Stimulated activated naive CD8-positive, alpha-beta T cell treated with anti-CD3 and anti-CD28 coated beads, Interleukin-15, Interleukin-2, amounts not matched to agents 100 ng/mL and 50 ng/mL, for 24 hours (primary cell): ENCODE measurements around the gene CERS3.

ENCODE experiments used
- H3K27ac Mint-ChIP-seq: one replicate; pipeline ENCODE4 v1.8.0; 2021; ENCODE audit warnings: mild to moderate bottlenecking, mixed read lengths
- H3K27me3 Mint-ChIP-seq: one replicate; pipeline ENCODE4 v1.8.0; 2021; ENCODE audit warnings: mixed read lengths
- H3K36me3 Mint-ChIP-seq: one replicate; pipeline ENCODE4 v1.8.0; 2021; ENCODE audit warnings: low read depth, mixed read lengths
- H3K4me1 Mint-ChIP-seq: one replicate; pipeline ENCODE4 v1.8.0; 2021; ENCODE audit warnings: low read depth, mixed read lengths
- H3K4me3 Mint-ChIP-seq: one replicate; pipeline ENCODE4 v1.8.0; 2021; ENCODE audit warnings: mild to moderate bottlenecking, mixed read lengths
- H3K9me3 Mint-ChIP-seq: one replicate; pipeline ENCODE4 v1.8.0; 2021; ENCODE audit warnings: mixed read lengths

Gene CERS3

DNA sequence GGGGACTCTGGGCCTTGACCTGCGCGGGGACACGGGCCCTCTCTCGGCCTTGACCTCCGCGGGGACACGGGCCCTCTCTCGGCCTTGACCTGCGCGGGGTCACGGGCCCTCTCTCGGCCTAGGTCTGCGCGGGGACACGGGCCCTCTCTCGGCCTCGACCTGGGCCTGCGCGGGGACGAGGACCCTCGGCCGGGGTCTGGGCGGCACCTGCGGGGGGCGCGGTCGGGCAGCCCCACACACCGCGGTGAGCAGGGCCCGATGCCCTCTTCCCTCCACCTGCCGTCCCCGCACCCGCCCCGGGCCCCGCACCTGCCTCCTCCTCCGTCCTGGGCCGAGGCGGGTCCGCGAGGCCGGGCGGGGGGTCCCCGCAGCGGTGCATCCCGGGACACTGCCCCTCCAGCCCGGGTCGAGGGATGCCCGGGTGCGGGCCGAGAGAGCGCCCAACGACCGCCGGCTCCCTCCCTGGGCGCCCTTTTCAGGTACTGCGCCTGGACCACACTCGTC, 15.6 kb upstream of the CERS3 start:
- Mint-ChIP-seq H3K4me1 (peaks cover 3% of the 10 kb centered on the region), H3K4me3 (no peak overlapping the region), H3K36me3 (no peaks in the 10 kb centered on the region), H3K27ac (no peak overlapping the region), H3K9me3 (no peaks in the 10 kb centered on the region), H3K27me3 (no peaks in the 10 kb centered on the region)

DNA sequence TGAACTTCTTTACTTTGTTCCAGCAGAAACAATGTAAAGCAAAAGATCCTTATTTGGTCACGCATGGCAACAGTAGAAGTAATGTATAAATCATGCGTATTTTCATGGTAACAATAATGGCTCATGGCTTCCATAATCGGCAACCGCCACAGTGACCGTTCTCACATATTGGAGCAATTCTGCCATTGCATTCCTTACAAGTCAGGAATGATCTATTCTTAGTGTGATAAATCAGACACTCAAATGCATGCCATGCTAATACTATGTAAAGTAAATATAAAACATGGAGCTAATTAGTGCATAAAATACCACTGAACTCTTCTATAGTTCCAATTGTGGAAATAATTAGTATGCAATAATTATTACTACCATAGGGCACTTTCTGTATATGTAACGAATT, 13.5 kb upstream of the CERS3 start:
- Mint-ChIP-seq H3K36me3 (no peaks in the 10 kb centered on the region), H3K4me3 (no peak overlapping the region), H3K4me1 (peaks cover 3% of the 10 kb centered on the region), H3K27me3 (no peaks in the 10 kb centered on the region), H3K27ac (no peak overlapping the region), H3K9me3 (no peaks in the 10 kb centered on the region)

DNA sequence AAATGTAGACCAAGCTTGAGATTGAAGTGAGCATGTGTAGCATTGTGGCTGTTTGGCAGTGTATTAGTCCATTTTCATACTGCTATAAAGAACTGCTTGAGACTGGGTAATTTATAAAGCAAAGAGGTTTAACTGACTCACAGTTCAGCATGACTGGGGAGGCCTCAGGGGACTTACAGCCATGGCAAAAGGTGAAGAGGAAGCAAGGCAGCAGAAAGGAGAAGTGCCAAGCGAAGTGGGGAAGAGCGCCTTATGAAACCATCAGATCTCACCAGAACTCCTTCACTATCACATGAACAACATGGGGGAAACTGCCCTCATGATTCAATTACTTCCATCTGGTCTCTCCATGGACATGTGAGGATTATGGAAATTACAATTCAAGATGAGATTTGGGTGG, 8.6 kb upstream of the CERS3 start:
- Mint-ChIP-seq H3K36me3 (no peaks in the 10 kb centered on the region), H3K4me3 (no peak overlapping the region), H3K27ac (no peak overlapping the region), H3K9me3 (no peaks in the 10 kb centered on the region), H3K4me1 (no peaks in the 10 kb centered on the region), H3K27me3 (no peaks in the 10 kb centered on the region)

DNA sequence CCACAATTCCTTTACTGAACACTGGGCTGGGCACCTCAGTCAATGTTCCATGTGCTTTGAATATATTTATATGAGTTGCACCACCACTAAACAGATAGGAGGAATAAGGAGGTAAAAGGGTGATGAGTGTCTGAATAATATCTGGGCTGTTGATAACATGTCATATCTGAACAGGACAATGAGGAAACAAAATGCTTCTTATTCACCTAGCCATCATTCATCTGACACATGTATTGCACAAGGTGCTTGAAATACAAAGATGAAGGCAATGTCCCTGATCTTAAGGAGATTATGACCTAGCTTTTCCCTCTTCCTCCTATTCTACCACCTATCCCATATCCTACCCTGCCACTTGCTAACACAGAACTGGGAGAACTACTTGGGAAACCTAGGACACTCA, 8.0 kb upstream of the CERS3 start:
- Mint-ChIP-seq H3K4me3 (no peak overlapping the region), H3K36me3 (no peaks in the 10 kb centered on the region), H3K27me3 (no peaks in the 10 kb centered on the region), H3K4me1 (no peaks in the 10 kb centered on the region), H3K9me3 (no peaks in the 10 kb centered on the region), H3K27ac (no peak overlapping the region)

DNA sequence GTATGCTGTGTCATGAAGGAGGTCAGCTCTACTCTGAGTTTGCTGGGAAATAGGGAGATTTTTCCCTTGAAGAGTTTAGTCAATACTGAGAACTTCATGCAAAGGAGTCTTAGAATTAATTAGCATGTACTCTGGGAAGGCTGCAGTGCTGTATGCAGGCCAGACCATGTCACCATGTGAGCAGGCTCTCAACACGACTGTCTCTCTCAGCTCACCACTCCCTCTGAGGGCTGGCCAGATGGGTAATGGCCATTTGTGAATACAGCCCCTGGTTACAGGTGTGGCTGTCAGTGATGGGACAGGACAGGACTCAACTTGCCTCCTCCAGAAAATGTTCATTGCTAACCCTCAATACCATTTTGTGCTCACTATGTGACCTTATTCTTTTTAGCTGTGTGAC, 5.1 kb upstream of the CERS3 start:
- Mint-ChIP-seq H3K27ac (no peak overlapping the region), H3K4me3 (no peak overlapping the region), H3K9me3 (no peaks in the 10 kb centered on the region), H3K27me3 (no peaks in the 10 kb centered on the region), H3K4me1 (no peaks in the 10 kb centered on the region), H3K36me3 (no peaks in the 10 kb centered on the region)

DNA sequence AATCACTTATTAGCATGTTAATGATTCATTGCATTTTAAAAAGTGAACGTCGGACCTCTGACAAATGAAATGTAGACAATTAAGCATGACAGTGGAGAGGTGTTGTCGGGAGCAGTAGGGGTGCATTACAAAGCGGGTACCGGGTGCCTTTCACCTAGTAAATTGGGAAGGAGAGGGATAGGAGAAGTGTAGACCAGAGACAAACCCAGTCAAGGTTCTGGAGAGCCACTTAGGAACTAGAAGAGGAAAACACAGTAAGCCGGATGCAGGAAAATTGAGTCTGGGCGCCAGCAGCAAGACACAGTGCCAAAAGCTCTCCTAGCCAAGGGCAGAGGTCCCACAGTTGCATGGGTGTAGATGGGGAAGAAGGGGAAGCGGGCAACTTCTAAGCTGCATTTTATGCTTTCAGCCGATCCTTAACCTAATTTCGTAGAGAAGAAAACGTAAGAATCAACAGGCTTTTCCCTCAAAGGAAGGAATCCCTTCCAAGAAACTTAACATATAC, 3.1 kb upstream of the CERS3 start:
- Mint-ChIP-seq H3K36me3 (no peaks in the 10 kb centered on the region), H3K27ac (no peak overlapping the region), H3K4me1 (no peaks in the 10 kb centered on the region), H3K27me3 (no peaks in the 10 kb centered on the region), H3K9me3 (no peaks in the 10 kb centered on the region), H3K4me3 (no peak overlapping the region)

DNA sequence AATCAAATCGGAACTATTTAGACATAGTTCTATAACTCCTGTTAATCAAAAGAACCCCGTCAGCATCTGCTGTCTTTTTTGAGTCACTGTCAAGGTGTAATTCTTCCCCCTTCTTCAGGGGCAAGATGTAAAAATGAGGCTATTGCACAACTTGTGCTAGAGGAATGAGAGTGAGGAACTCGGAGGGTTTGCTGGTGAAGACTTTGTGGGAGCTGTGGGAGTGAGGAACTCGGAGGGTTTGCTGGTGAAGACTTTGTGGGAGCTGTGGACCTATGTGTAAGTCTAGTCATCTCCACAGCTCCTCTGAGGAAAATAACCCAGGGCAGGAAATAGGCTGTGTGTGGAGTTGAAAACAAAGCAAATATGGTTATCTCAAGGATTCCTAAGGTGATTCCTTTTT, 2.5 kb upstream of the CERS3 start:
- no peak overlapping the region for H3K4me3 Mint-ChIP-seq
- no peak overlapping the region for H3K27ac Mint-ChIP-seq
- H3K36me3 Mint-ChIP-seq: no peaks in the 10 kb centered on the region
- H3K4me1 Mint-ChIP-seq: no peaks in the 10 kb centered on the region
- no peaks in the 10 kb centered on the region for H3K27me3 Mint-ChIP-seq
- H3K9me3 Mint-ChIP-seq: no peaks in the 10 kb centered on the region

DNA sequence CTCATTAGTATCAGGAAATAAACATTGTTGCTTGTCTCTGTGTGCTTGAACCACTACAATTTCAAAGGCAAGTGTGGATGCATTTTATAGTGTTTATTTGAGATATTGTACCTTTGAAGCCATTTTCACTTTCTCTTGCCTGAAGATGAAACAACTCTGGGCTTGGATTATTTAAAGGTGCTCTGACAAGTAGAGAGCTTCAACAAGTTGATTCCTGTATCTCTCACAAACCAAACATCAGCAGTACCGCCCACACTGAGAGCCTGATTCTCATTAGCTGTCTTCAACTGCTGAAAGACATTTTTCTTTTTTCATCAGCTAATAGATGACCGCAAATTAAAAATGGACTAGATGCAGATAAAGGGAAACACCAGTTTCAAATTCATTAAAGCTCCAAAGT, 806 bp upstream of the CERS3 start:
- no peaks in the 10 kb centered on the region for H3K4me1 Mint-ChIP-seq
- H3K27me3 Mint-ChIP-seq: no peaks in the 10 kb centered on the region

DNA sequence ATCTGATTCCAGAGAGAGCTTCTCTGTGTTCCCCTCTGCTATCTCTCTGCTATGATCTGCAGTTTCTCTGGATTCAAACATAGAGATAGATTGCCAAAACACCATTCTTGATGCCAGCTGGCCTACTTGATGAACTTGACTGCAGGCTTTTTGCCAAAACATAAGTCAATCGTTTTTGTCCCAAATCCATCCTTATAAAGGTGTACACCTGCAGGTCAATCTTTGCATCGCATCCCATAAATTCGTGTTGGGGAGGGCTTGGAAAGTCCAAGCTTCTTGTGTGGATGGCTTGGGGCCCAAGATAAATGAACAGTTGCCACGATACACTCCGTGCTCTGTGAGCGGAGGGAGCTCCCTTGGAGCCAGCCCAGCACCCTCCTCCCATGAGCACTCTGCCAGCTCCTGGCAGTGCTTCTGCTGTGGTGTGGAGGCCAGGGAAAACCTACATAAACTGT, 2.7 kb downstream of the CERS3 start:
- Mint-ChIP-seq H3K27ac (no peak overlapping the region), H3K36me3 (no peaks in the 10 kb centered on the region), H3K4me1 (peaks cover 3% of the 10 kb centered on the region), H3K4me3 (no peak overlapping the region), H3K9me3 (peaks cover 6% of the 10 kb centered on the region), H3K27me3 (no peaks in the 10 kb centered on the region)

More for the DNA sequence above, 806 bp upstream of the CERS3 start:
- Mint-ChIP-seq H3K27ac (no peak overlapping the region), H3K9me3 (no peaks in the 10 kb centered on the region), H3K4me3 (no peak overlapping the region), H3K36me3 (no peaks in the 10 kb centered on the region)

DNA sequence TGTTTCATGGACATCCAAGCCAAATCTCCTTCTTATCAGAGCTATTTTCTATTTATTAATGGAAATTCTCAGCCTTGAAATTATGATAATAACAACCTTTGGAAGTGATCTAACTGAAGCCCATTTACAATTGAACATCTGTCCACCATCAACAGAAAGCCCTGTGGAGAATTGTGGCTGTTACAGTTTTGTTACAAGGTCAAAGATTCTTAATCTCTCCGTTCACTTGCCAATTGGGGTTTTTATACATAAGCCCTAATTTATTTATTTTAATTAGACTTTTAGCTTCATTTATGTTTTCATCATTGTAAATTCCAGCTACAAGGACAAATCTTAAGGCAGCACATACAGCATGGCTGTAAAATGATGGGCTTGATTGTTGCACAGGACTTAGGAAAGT, 3.3 kb downstream of the CERS3 start:
- Mint-ChIP-seq H3K4me1 (peaks cover 9% of the 10 kb centered on the region), H3K36me3 (no peaks in the 10 kb centered on the region), H3K4me3 (no peak overlapping the region), H3K27me3 (no peaks in the 10 kb centered on the region), H3K9me3 (peaks cover 6% of the 10 kb centered on the region), H3K27ac (no peak overlapping the region)

DNA sequence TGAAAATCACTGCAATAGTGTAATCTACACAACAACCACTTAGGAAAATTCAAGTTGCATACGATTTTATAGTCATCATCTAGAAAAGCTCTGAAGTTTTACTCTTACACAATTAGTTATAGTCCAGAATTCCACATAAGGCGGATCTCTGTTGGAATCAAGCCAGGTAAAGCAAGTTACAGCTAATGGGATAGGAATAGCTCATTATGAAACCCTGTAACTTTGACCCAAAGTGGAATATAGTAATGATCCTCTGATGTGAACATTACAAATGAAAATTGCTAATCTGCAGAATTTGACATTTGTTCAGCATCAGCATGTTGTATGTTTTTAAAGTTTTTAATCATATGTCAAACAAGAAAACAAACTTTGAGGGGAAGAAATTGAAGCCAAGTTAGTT, 4.4 kb downstream of the CERS3 start:
- Mint-ChIP-seq H3K4me3 (no peak overlapping the region), H3K4me1 (peaks cover 12% of the 10 kb centered on the region), H3K36me3 (no peaks in the 10 kb centered on the region), H3K27me3 (no peaks in the 10 kb centered on the region), H3K27ac (no peak overlapping the region), H3K9me3 (peaks cover 6% of the 10 kb centered on the region)

DNA sequence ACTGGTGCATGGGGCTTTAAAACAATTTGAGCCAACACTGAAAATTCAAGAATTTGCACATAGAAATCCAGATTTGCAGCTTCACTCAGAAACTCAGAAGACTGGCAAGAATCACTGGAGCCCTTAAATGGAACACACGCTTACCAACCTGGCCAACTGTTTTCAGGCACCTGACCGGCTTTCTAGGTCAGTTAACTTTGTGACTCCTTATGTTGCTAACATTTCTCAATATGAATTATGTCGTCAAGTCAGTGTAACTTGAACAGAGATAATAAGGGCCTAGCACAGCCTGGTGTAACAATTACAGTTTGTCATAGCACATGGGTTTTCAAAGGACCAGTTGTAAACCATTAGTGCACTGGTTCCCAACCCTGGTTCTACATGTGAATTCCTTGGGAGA, 6.8 kb downstream of the CERS3 start:
- H3K27me3 Mint-ChIP-seq: no peaks in the 10 kb centered on the region
- H3K4me1 Mint-ChIP-seq: peaks cover 12% of the 10 kb centered on the region
- H3K4me3 Mint-ChIP-seq: no peak overlapping the region
- H3K36me3 Mint-ChIP-seq: no peaks in the 10 kb centered on the region
- H3K27ac Mint-ChIP-seq: no peak overlapping the region
- H3K9me3 Mint-ChIP-seq: peaks cover 6% of the 10 kb centered on the region

DNA sequence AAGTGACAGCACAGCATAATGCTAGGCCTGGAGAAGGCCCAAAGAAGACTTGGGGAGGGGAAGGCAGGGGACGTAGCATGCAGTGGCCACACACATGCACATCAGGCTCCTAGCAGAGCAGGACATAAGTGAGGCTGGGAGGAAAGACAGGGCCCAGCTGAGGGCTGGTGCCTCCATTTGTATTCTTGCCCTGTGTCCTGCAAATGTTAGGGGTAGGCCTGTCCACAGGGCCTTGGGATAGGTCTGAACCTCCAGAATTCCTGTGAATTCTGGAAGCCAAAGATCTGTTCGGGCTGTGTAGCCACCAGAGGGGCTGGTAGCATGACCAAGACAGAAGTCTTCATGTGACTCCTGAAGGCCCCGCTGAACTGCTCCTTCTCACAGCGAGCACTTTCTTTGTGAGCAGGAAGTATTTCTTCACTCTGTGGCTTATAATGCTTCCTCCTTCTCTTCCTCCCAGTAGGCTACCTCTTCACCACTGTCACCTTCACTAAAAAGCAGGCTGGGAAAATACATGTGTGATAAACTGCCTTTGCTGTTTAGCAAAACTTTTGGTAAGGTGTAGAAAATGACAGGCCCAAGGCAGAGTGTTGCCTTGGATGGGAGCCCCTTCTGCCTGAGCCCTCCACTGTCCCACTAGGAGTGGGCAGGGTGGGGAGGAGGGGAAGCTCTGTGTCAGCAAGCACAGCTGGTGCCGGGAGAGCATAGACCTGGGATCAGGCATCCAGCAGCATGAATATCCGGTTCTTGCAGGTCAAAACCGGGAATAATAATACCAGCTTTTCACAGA, 8.4 kb downstream of the CERS3 start:
- H3K27ac Mint-ChIP-seq: no peak overlapping the region

DNA sequence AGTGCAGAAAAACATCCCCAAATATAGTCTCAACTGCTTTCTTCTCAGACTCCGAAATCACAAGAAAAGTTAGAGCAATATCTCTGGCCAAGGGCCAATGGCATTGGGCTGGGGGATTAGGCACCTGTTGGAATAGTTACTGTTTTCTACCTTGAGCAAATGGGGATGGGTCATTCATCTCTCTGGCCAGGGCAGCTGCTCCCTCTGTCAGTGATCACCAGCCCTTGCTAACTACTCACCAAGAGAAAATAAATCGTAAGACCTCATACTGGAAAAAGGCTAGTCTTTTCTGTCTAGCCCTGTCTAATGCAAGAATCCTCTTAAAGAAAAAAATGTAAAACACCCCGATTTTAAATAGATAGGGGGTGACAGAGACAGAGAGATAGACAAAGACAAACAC, 10.9 kb downstream of the CERS3 start:
- H3K36me3 Mint-ChIP-seq: no peaks in the 10 kb centered on the region
- H3K9me3 Mint-ChIP-seq: no peaks in the 10 kb centered on the region
- H3K4me1 Mint-ChIP-seq: peaks cover 12% of the 10 kb centered on the region
- H3K27ac Mint-ChIP-seq: no peak overlapping the region
- H3K27me3 Mint-ChIP-seq: no peaks in the 10 kb centered on the region
- no peak overlapping the region for H3K4me3 Mint-ChIP-seq

More for the DNA sequence above, 8.4 kb downstream of the CERS3 start:
- Mint-ChIP-seq H3K27me3 (no peaks in the 10 kb centered on the region), H3K4me1 (peaks cover 12% of the 10 kb centered on the region), H3K9me3 (peaks cover 6% of the 10 kb centered on the region), H3K36me3 (no peaks in the 10 kb centered on the region), H3K4me3 (no peak overlapping the region)

DNA sequence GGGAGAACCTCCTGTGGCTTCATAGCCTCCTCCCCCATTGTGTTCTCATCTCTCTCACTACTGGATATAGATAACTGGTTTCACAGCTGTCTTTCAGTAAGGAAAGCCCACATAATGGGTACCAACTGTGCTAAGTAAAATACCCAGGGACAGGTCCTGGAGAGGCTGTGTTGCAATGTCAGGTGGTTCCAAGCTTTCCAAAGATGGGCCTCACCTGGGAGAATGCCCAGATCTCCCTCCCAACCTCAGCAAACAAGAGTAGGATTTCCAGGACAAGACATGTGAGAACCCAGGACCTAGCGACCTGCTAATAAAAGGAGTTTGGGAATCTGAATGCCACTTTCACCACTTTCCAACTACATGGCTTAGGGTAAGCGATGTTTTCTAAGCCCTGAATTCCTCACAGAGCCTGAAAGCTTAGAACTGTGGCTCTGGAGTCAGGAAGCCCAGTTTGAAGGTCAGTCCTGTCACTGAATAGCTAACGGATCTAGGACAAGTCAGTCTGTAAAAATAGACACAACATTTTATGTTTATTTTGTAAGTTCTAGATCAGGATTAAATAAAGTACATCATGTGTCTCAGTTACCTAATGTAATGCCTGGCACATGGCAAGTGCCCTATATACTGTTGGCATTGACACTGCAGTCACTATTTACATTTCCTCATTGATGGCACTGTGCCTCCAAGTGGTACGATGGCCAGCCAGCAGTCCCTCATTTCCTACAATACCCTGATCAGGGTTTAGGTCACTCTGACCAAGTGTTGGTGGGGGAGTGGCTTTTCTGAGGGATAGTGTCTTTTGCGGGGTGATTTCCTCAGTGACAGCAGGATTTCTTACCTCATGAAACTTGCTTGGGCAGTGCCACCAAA, 11.9 kb downstream of the CERS3 start:
- H3K4me1 Mint-ChIP-seq: peaks cover 12% of the 10 kb centered on the region
- no peak overlapping the region for H3K27ac Mint-ChIP-seq
- no peaks in the 10 kb centered on the region for H3K27me3 Mint-ChIP-seq
- H3K36me3 Mint-ChIP-seq: no peaks in the 10 kb centered on the region
- no peak overlapping the region for H3K4me3 Mint-ChIP-seq
- no peaks in the 10 kb centered on the region for H3K9me3 Mint-ChIP-seq
